Tibial nerve (tissue), 4 donors: ENCODE measurements around the gene PITPNM1.

Experiments
- CTCF ChIP-seq, 5 experiments: fragments of 200-600 bp in 3 of 5; fragments of 450-650 bp in 2 of 5; sonication (generic) in 3 of 5; IDR thresholded peaks; one replicate each; pipeline ENCODE4 v1.5.1; 2016 to 2019; ENCODE audit warnings: antibody characterized with exemption in 5 of 5, mild to moderate bottlenecking in 3 of 5, moderate library complexity in 2 of 5
- EP300 ChIP-seq, 2 donors: sonication (generic); formaldehyde crosslinking; IDR thresholded peaks; one replicate each; pipeline ENCODE4 v1.6.1; 2017; ENCODE audit warnings: antibody characterized with exemption in 2 of 2, mild to moderate bottlenecking in 1 of 2
- POLR2A ChIP-seq, 2 donors: fragments of 450-650 bp; IDR thresholded peaks; one replicate each; pipeline ENCODE4 v1.6.1; 2017; ENCODE audit warnings: antibody characterized with exemption in 2 of 2, mild to moderate bottlenecking in 2 of 2, moderate library complexity in 2 of 2

GRCh38 chr11:67541198-67541597, 36.0 kb upstream of the PITPNM1 start:
- TF ChIP-seq CTCF (IDR thresholded peaks at IDR 0.05) (no peak), POLR2A (IDR thresholded peaks at IDR 0.05) (no peak), EP300 (IDR thresholded peaks at IDR 0.05) (no peak)
